HTERT RPE-1 (cell line): ENCODE results near the gene SPIC.
"Not testable (repeated sequence)": the region's sequence is repeated elsewhere in the genome, so short reads cannot be mapped to it uniquely, and the experiment has no call there.

Experiments
- in situ Hi-C: fragments of 300-500 bp; cut with MboI; formaldehyde crosslinking; loops from 4 replicates; pipeline ENCODE4 v1.14.3; 2020; ENCODE audit warnings: low sequenced_read_pairs

Gene SPIC

DNA sequence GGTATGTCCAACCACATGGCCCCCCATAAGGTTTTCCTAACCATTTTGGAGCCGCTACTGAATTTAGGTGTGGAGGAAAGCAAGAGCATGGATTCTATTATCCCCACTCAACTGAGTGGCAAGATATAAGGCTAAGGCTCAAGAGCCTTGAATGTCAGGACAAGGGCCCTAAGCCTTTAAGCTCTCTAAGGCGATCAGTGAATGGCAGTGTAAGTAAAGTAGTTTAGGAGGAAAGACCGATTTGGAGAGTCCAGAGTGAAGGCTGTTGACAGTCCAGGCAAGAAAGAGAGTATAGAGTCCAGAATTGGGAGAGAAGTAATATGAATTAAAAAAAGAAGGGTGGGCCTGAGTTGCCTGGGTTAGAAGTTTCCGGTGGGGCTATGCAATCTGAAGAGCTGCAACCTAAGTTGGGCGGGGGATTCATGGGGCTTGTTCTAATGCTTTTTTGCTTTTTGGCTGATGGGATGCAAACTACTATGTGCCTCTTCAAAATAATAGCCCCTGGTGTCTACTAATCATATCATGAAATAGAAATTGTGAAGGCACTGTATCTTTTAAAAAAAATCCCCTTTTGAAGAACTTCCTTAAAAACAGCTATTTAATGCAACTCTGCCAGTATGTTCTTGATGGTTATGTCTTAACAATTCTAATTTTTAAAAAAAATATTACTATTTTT, at the start of gene SPIC:
TSS of gene SPIC (plus strand) at position 626 of the 676 bp plus-strand sequence. CDS start 1,569 bp downstream, outside the sequence.
- in situ Hi-C loops: no loop called here

DNA sequence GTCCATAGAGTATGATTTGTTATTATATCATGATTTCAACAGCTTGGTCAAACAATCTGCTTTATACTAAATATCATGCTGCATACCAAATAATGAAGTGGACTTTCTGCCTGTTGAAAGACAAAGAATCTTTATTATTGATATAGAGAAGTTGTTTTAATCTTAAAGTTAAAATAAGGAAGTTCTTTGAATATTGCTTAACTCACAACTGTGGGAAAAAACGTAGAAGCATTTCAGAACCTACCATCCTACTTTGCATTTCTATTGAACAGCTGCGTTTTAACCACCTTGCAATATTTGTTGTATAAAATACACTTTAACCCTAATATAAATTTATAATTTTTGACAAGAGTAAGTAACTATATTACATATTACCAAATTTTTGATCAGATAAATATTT, 44.7 kb upstream of the SPIC start:
- in situ Hi-C loops: no loop called here

DNA sequence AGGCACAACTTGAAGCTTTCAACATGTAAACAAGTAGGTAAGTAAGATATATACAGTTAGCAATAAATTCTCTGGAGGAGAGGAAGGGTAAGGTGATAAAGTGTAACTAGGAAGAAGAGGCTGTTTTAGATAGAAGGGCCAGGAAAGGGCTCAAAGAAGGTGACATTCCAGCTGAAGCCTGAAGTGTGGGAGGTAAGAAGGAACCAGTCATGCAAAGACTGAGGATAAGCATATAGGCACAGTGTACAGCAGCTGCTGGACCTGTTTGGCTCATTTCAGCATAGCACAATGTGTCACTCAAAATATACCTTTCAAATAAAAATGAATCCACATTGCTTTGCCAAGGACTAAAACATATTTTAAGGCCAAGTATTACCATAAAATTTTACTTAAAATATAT, 39.0 kb upstream of the SPIC start:
- in situ Hi-C loops: no loop called here

DNA sequence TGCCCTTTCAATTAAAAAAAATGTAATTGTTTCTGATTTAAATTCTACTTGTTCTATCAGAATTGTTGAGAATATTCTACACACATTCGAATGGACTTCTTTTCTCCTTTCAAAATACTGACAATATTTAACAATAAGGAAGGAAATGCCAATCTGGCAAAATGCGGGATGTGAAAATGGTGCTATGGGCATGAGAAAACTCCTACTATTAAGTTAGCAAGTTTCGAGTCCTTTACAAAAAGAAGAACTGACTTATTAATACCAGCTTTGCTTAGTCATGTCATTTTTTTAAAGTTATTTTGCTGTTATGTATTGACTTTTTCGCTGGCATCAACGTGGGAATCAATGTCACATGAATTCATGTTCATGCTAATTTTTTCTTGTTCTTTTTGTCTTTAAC, 35.9 kb upstream of the SPIC start:
- in situ Hi-C loops: no loop called here

DNA sequence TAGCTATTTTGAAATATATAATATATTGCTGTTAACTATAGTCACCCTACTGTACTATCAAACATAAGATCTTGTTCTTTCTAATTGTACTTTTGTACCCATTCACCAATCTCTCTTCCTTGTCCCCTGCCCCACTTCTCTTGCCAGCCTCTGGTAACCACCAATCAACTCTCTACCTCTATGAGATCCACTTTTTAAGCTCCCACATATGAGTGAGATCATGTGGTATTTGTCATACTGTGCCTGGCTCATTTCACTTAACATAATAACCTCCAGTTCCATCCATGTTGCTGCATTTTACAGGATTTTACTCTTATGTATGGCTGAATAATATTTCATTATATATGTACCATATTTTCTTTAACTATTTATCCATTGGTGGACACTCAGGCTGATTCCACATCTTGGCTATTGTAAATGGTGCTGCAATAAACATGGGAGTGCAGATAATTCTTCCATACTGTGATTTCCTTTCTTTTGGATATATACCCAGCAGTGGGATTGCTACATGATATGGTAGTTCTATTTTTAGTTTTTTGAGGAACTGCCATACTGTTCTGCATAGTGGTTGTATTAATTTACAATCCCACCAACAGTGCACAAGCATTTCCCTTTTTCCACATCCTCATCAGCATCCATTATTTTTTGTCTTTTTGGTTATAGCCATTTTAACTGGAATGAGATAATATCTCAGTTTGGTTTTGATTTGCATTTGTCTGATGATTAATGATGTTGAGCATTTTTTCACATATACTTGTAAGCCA, 33.5 kb upstream of the SPIC start:
- in situ Hi-C loops: no loop called here

GRCh38 chr12:101455685-101456084, 19.5 kb upstream of the SPIC start:
- in situ Hi-C loops: no loop called here

GRCh38 chr12:101459642-101460346, 15.3 kb upstream of the SPIC start:
- in situ Hi-C loops: no loop called here

DNA sequence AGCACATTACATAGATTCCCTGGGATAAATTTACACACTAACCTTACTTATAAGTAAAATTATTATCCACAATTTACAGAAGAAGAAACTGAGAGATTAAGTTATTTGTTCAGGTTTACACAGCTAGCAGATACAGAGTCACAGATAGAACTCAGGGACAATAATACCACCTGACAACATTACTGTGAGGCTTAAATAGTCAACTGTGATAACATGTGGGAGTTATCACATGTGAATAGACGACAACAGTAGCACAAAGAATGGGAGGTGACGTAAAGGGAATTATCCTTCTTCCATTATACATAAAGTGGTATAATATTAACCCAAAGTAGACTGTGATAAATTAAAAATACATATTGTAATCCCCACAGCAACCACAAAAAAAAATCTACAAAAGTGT, 6.2 kb upstream of the SPIC start:
- in situ Hi-C loops: no loop called here

GRCh38 chr12:101470939-101471338, 4.2 kb upstream of the SPIC start:
- in situ Hi-C loops: no loop called here

GRCh38 chr12:101471878-101472277, 3.3 kb upstream of the SPIC start:
- in situ Hi-C loops: not testable (repeated sequence)

DNA sequence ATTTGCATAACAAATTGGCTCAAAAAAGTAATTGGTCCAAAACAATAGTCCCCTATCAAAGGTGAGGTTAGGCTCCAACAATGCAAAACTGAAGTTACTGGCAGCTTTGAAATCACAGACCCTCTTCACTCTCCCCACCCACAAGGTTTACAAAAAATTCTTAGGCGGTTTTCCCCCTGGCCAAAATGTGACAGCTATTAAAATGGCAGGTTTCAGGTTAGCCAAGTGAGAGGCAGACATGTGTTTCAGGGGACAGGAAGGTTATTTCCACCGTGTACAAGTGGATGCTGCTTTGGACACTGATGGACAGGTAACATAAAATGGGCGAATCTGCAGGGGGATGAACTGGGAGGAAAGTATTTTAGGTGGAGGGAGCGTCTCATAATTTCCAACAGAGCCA, 888 bp upstream of the SPIC start:
- in situ Hi-C loops: no loop called here

DNA sequence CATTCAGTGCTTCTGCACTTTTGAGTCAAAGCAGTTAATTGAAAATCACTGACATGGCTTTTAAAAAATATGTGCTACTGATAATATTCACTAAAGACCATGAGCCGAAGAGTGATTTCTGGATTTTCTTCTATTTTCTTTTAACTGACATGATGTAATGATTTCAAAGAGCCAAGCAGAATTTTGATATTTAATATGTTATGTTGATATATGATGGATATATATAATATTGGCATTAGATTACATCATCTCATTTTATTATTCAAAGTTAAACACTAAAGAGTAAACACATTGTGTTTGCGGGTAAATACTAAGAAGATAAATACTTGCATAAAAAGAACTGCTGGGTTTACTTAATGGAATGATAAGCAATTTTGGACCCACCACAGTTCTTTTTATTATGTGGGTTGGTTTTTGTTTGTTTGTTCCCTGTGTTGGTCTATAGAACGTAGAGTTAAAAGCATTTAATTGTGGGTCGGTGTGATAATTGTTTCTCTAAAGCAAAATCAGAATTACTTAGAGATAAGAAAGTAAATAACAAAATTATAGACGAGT, 692 bp downstream of the SPIC start:
- in situ Hi-C loops: no loop called here

- in situ Hi-C loops: no loop called here
These were observed 5.7 kb downstream of the SPIC start for GRCh38 chr12:101480849-101481248.

DNA sequence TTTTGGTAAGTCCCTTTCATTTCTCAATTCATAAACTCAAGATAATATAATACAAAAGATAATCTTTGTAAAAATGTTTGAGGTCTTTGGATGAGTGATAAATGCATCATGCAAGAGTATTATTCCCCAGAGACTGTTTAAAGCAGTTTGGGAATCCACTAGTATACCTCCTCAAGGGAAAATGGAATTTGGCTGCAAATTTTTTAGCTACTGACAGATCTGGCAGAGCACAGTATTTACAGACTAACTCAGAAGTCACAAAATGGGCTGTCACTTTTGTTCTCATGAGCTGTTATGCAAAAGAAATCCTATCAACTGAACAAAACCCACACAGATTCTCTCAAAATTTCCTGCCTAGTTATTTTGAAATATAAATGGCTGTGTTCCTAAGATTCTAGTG, 9.9 kb downstream of the SPIC start:
- in situ Hi-C loops: no loop called here

GRCh38 chr12:101488469-101488868, 13.3 kb downstream of the SPIC start:
- in situ Hi-C loops: no loop called here

DNA sequence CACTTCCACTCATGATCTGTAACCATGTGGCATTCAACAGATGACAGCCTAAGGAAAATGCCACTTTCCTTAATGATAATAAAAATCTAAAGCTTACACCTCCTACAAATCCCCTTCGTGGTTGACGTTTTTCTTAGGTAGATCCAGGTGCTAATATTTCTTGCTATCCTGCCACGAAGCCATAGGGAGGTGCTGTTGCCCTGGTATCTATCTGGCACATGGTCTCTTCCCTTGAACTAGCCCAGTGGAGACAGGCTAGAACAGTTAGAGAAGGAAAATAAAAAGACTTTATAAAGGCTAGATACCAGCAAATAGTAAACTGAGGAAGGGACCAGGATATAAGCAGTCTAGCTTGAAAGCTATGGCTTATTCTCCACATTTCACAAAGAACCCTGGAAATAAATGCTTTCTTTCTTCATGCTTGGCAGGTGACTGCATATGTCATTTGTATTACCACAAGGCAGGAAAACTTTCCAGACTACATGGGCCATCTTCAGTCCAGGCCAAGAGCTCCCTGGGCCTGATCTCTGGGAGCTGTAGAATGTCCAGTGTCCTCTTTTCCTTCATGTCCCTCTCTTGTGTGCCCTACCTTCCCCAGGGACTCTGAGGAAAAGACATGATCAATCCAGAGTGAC, 15.3 kb downstream of the SPIC start:
- in situ Hi-C loops: no loop called here

- in situ Hi-C loops: no loop called here
These were observed 16.2 kb downstream of the SPIC start for GRCh38 chr12:101491329-101491728.

- in situ Hi-C loops: no loop called here
These were observed 18.4 kb downstream of the SPIC start for GRCh38 chr12:101493556-101493955.

GRCh38 chr12:101498252-101498651, 23.1 kb downstream of the SPIC start:
- in situ Hi-C loops: no loop called here

- in situ Hi-C loops: no loop called here
These were observed 26.4 kb downstream of the SPIC start for GRCh38 chr12:101501410-101501995.

DNA sequence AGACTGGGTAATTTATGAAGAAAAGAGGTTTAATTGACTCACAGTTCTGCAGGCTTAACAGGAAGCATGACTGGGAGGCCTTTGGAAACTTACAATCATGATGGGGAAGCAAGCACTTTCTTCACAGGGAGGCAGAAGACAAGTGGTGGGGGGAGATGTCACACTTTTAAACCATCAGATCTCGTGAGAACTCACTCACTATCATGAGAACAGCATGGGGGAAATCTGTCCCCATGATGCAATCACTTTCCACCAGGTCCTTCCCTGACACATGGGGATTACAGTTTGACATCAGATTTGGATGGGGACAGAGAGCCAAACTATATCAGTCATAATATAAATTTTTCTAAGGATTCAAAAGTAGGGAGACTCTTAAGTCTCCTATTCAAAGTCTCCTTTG, 46.0 kb downstream of the SPIC start:
- in situ Hi-C loops: no loop called here
